Fibroblast of lung (primary cell): Measurements from ENCODE around the gene ACAD10.

Experiments
- EZH2 ChIP-seq: IDR thresholded peaks from 2 replicates; pipeline ENCODE4 v1.5.1; 2012; ENCODE audit warnings: low read length, control low read depth, mild to moderate bottlenecking; ENCODE audit errors: missing control alignments
- TF ChIP-seq, protein P1 (sequence below), 2 donors: IDR thresholded peaks in 1 of 2; conservative IDR thresholded peaks in 1 of 2; 1 replicate in 1 of 2; 2 replicates in 1 of 2; pipeline ENCODE4 v1.5.1; 2011 to 2012; ENCODE audit warnings: low read length in 2 of 2, control low read depth in 1 of 2, inconsistent platforms in 1 of 2, low read depth in 1 of 2, mild to moderate bottlenecking in 1 of 2

DNA sequence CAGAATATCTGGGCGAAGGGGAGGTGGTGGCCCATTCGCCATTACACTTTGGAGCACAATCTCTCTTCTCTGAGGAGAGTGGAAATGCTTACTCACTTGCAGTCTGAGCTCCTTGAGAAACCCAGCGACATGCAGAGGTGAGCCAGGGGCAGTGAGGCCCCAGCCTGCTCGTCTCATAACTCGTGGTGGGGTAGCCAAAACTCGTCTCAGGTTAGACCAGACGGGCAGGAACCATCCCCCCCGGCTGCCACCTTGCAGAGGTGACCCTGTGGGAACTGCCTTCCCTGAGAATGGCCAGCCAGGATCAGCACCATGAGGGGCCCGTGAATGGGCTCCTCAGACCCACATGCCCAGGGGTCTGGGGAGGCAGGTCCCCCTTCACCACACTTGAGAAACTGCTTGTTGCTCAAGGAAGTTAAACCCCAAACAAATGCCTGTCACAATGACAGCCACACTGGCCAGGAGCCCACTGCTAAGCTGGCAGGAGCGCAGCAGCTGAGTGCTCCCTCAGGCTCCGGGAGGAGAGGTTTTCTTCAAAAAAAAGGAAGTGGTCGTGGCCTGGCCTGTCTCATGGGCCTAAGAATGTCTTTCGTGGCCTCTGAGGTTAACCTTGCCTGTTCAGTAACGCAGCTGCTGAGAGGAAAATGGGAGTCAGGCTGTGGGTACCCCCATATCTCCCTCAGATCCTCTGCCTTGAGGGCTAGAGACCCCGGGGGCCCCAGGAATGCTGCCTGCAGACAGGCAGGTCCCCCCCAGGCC is 71.7 kb downstream of the ACAD10 start:
- TF ChIP-seq, protein P1, sequence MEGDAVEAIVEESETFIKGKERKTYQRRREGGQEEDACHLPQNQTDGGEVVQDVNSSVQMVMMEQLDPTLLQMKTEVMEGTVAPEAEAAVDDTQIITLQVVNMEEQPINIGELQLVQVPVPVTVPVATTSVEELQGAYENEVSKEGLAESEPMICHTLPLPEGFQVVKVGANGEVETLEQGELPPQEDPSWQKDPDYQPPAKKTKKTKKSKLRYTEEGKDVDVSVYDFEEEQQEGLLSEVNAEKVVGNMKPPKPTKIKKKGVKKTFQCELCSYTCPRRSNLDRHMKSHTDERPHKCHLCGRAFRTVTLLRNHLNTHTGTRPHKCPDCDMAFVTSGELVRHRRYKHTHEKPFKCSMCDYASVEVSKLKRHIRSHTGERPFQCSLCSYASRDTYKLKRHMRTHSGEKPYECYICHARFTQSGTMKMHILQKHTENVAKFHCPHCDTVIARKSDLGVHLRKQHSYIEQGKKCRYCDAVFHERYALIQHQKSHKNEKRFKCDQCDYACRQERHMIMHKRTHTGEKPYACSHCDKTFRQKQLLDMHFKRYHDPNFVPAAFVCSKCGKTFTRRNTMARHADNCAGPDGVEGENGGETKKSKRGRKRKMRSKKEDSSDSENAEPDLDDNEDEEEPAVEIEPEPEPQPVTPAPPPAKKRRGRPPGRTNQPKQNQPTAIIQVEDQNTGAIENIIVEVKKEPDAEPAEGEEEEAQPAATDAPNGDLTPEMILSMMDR (conservative IDR thresholded peaks at IDR 0.05 in 1 of 2, IDR thresholded peaks at IDR 0.05 in 1 of 2; ENCODE audit: low read depth in 1 of 2, low read length in 2 of 2), result no peak
- TF ChIP-seq EZH2, result no peak
